ENCODE data around the gene NT5M.
A peak's percentile ranks its signal among the peaks of the same experiment; 100 is the strongest.

NT5M gene

GRCh38 chr17:17351901-17352781 is 49.0 kb downstream of the NT5M start:
- no peak overlapping the region for H3K27ac ChIP-seq
- no peak for DNase-seq (ENCODE audit: low read depth, low spot score)

GRCh38 chr17:17352836-17353624 is 49.9 kb downstream of the NT5M start:
- DNase-seq (ENCODE audit: low read depth, low spot score): no peak
- H3K27ac ChIP-seq: no peak overlapping the region

- DNase-seq (ENCODE audit: low read depth, low spot score): no peak
- H3K27ac ChIP-seq: no peak overlapping the region
These were observed 50.7 kb downstream of the NT5M start for GRCh38 chr17:17353625-17354484.

- H3K27ac ChIP-seq: no peak overlapping the region
- DNase-seq (ENCODE audit: low read depth, low spot score): no peak
These were observed 51.6 kb downstream of the NT5M start for GRCh38 chr17:17354560-17355349.

GRCh38 chr17:17355426-17355825 is 52.3 kb downstream of the NT5M start:
- DNase-seq (ENCODE audit: low read depth, low spot score): no peak
- no peak overlapping the region for H3K27ac ChIP-seq

DNA sequence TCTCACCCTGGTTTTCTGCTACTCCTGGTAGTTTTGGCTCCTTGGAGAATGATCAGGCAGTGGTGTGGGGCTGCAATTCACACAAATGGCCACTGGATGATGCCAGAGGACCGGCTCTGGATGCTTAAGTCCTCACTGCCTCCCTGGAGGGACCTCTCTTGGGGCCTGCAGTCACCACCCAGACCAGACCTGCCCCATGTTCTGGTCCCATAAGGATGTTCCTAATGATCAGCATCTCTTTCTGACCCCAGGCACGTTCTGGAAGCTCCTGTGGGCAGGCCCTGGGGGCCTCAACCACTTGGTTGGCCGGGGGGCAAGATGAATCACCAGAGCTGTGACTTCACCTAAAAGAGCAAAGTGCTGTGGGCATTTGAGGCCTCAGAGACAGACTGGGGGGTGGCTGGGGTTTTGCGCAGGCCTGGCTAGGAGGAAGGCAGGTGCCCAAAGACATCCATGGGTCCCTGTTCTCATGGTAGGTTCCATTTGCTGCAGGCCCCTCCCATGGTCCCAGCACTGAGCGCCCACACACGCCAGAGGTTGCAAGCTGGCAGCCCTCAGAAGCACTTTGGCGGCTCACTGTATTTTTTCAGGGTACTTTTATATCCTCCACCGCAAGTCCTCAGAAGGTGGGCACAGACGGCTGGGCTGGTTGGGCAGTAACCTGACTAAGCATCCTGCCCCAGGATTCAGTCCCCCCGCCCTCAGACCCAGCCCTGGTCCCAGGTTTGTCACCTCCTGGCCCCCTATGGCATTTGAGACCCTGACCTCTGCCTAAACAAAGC is 53.2 kb downstream of the NT5M start:
- no peak overlapping the region for H3K27ac ChIP-seq
- DNase-seq (ENCODE audit: low read depth, low spot score): peak; percentile 22

DNA sequence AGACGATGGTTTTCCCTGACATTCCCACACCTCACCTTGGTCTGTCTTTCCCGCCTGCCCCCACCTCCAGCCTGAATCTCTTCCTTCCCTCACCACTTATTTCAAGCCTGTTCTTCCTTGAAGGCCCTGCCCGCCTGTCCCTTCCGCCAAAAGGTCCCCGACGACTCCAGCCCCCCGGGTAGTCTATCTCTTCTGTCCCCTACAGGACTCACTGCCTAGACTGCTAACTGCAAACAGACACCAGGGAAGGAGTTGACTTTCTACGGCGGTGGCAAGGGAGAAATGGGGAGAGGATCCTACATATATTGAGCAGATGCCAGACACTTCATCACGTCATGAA is 53.7 kb downstream of the NT5M start:
- no peak for DNase-seq (ENCODE audit: low read depth, low spot score)
- H3K27ac ChIP-seq: no peak overlapping the region

DNA sequence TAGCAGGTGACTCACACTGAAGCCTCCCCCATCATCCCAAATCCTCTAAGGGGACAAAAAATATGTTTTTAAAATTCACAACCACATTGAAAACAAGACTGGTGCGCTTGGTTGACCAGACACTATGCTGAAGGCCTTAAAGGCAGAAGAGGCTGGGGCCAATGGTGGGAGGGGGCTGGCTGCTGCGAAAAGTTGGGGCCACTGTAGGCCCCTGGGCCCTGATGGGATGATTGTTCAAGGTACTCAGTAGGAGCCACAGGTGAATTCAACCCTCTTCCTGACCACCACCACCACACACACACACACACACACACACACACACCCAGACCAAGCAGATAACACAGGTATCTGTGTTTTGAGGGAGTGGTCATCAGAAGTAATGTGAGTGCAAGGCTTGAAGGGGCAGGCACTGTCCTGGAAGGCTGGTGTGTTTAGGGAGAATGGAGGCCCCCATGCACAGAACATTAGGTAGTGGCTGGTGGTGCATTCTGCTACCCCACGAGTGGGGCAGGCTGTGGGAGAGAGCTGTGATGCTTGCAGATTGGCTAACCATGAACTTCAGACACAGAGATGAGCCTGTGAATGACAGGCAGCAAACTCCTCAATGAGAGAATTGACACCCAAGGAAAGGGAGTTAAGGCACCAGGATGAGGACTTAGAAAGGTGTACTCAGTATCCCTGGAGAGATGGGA is 55.0 kb downstream of the NT5M start:
- no peak overlapping the region for H3K27ac ChIP-seq
- DNase-seq (ENCODE audit: low read depth, low spot score): no peak

GRCh38 chr17:17358866-17359265 is 55.7 kb downstream of the NT5M start:
- DNase-seq (ENCODE audit: low read depth, low spot score): no peak
- no peak overlapping the region for H3K27ac ChIP-seq

DNA sequence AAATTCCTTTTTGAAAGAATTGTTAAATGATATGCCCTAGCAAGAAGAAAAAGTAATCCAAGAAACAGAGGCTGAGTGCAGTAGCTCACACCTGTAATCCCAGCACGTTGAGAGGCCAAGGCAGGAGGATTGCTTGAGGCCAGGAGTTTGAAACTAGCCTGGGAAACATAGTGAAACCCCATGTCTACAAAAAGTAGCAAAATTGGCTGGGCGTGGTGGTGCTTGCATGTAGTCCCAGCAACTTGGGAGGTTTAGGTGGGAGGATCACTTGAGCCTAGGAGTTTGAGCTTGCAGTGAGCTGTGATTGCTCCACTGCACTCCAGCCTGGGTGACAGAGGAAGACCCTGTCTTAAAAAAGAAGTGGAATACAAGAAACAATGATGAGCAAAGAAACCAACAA is 56.1 kb downstream of the NT5M start:
- no peak for DNase-seq (ENCODE audit: low read depth, low spot score)

GRCh38 chr17:17360087-17360730 is 57.0 kb downstream of the NT5M start:
- no peak overlapping the region for H3K27ac ChIP-seq
- DNase-seq (ENCODE audit: low read depth, low spot score): no peak

More for the DNA sequence above, 56.1 kb downstream of the NT5M start:
- H3K27ac ChIP-seq: no peak overlapping the region

- DNase-seq (ENCODE audit: low read depth, low spot score): no peak
- H3K27ac ChIP-seq: no peak overlapping the region
These were observed 58.3 kb downstream of the NT5M start for GRCh38 chr17:17361543-17361866.

DNA sequence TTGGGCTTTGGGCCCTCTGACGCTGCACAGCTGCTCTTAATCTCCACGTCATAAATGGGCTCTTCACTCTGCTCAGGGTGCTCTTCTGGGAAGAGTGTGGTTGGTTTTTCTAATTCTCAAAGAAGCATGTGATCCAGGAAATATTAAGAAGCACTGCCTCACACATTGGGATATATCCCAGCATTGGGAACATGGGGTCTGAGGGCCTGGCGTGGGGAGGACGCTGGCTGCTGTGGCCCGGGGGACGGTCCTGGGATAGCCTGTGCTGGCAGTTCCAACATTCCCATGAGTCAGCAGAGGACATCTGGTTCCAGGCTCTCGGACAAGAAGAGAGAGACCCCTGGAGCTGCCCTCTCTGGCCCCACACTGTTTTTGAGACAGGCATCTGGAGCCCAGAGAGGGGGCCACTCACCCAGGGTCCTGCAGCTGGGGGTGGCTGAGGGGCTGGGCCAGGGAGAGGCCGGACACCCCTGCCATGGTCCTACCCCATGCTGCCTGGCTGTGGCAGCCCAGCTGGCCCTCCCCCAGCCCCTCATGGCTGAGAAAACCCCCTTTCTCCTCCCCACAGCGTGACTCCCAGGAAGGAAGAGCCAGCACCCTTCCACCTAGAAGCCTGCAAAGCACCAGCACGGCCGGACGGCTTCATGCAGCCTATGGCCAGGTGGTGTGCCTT is 58.8 kb downstream of the NT5M start:
- H3K27ac ChIP-seq: no peak overlapping the region
- DNase-seq (ENCODE audit: low read depth, low spot score): no peak

- no peak for DNase-seq (ENCODE audit: low read depth, low spot score)
- H3K27ac ChIP-seq: no peak overlapping the region
These were observed 59.4 kb downstream of the NT5M start for GRCh38 chr17:17362540-17362930.

- no peak for DNase-seq (ENCODE audit: low read depth, low spot score)
- no peak overlapping the region for H3K27ac ChIP-seq
These were observed 60.6 kb downstream of the NT5M start for GRCh38 chr17:17363638-17364337.

- H3K27ac ChIP-seq: no peak overlapping the region
- no peak for DNase-seq (ENCODE audit: low read depth, low spot score)
These were observed 61.1 kb downstream of the NT5M start for GRCh38 chr17:17364338-17364667.

- no peak overlapping the region for H3K27ac ChIP-seq
- no peak for DNase-seq (ENCODE audit: low read depth, low spot score)
These were observed 62.4 kb downstream of the NT5M start for GRCh38 chr17:17365476-17366110.
